PFSK-1 (cell line): Measurements from ENCODE around the gene SORBS1.

ENCODE experiments used
- FOXP2 ChIP-seq: optimal IDR thresholded peaks from 2 replicates; pipeline ENCODE3; 2011; ENCODE audit warnings: borderline replicate concordance, control low read depth, inconsistent platforms; ENCODE audit not compliant: insufficient read depth; ENCODE audit errors: extremely low read length, extremely low read depth
- POLR2AphosphoS5 ChIP-seq: IDR thresholded peaks from 2 replicates; pipeline ENCODE4 v1.6.1; 2012; ENCODE audit warnings: low read depth, mild to moderate bottlenecking, control low read depth, low read length, moderate library complexity
- REST ChIP-seq, 2 experiments: IDR thresholded peaks; 2 replicates each; pipeline versions ENCODE4 v1.6.1 to v1.8.0; 2011 to 2012; ENCODE audit warnings: low read depth in 2 of 2, low read length in 2 of 2, control low read depth in 1 of 2, inconsistent platforms in 1 of 2, mild to moderate bottlenecking in 1 of 2, moderate library complexity in 1 of 2; ENCODE audit not compliant: insufficient read depth in 1 of 2
- SIN3A ChIP-seq: IDR thresholded peaks from 2 replicates; pipeline ENCODE4 v1.6.1; 2012; ENCODE audit warnings: mild to moderate bottlenecking, low read length, moderate library complexity, borderline replicate concordance; ENCODE audit not compliant: insufficient read depth
- TAF1 ChIP-seq: IDR thresholded peaks from 2 replicates; pipeline ENCODE4 v1.6.1; 2012; ENCODE audit warnings: low read length, control low read depth, borderline replicate concordance; ENCODE audit not compliant: insufficient read depth

Gene SORBS1

GRCh38 chr10:95426482-95426881 is 134.7 kb downstream of the SORBS1 start:
- TF ChIP-seq TAF1 (no peak), SIN3A (no peak), REST (IDR thresholded peaks at IDR 0.05; ENCODE audit: insufficient read depth in 1 of 2, low read depth in 2 of 2, low read length in 2 of 2) (no peak), FOXP2 (no peak), POLR2AphosphoS5 (no peak)

GRCh38 chr10:95425592-95426465 is 135.3 kb downstream of the SORBS1 start:
- TF ChIP-seq POLR2AphosphoS5 (no peak), TAF1 (no peak), SIN3A (no peak)

DNA sequence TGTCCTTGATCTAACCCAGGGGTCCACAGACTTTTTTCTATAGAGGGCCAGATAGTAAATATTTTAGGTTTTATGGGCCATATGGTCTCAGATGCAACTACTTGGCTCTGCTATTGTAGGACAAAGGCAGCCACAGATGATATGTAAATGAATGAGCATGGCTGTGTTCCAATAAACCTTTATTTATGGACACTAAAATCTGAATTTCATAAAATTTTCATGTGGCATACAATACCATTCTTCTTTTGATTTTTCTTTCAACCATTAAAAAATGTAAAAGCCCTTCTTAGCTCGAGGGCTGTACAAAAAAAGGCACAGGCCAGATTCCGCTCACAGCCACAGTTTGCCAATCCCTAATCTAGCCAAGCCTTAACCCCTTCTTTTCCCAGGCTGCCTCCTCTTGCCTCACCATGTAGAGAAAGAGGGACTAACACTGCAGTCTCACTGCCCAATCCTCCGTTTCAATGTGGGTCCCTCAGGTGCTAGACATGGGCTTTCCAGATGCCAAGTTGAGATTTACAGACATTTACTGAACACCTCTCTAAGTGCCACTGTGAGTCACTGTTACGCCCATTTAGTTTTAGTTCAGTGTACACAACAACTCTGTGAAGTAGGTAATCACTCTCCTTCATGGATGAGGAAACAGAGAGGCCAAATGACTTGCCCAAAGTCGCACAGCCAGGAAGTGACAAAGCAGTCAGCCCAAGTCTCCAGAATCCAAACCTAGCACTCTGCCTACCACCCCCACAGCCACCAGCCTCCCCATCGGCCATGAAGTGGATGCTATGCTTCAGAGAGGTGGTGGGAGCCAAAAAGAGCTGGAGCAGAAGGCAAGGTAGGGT is 137.8 kb downstream of the SORBS1 start:
- TF ChIP-seq SIN3A (no peak), TAF1 (no peak), REST (IDR thresholded peaks at IDR 0.05; ENCODE audit: insufficient read depth in 1 of 2, low read depth in 2 of 2, low read length in 2 of 2) (no peak), FOXP2 (no peak), POLR2AphosphoS5 (no peak)

- TF ChIP-seq POLR2AphosphoS5 (no peak), SIN3A (no peak)
Observed at GRCh38 chr10:95422233-95422632, 138.9 kb downstream of the SORBS1 start.

- TF ChIP-seq FOXP2 = no peak
- no peak for TF ChIP-seq TAF1
- no peak for TF ChIP-seq REST (IDR thresholded peaks at IDR 0.05; ENCODE audit: insufficient read depth in 1 of 2, low read depth in 2 of 2, low read length in 2 of 2)
- TF ChIP-seq SIN3A = no peak
- no peak for TF ChIP-seq POLR2AphosphoS5
Observed at GRCh38 chr10:95421782-95422181, 139.4 kb downstream of the SORBS1 start.

DNA sequence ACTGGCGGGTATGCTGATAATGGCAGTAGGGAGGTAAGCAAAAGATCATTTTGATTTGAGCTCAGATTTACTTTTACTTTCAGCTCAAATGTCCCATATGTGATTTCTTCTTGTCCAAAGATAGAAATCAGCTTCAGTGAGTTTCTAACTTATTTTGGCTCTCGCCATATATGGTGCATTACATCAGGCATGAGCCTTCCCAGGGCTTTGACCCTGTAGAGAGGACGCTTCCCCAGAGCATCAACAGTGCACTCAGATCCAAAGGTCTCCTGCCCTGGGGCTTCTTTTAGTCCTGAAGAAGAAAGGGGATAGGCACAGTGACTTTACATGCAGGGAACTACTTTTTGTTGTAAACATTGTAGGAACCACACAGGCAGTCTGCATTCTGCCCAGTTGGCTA is 141.8 kb downstream of the SORBS1 start:
- TF ChIP-seq REST (IDR thresholded peaks at IDR 0.05; ENCODE audit: insufficient read depth in 1 of 2, low read depth in 2 of 2, low read length in 2 of 2) (no peak), TAF1 (no peak), SIN3A (no peak), FOXP2 (no peak), POLR2AphosphoS5 (no peak)
